NCI-H748 (cell line): ENCODE data around the gene COL26A1.

Experiments used
- DNase-seq: peaks from one replicate; lab custom pipeline; 2025; ENCODE audit not compliant: unreplicated experiment; lab: John Stamatoyannopoulos, UW

COL26A1 gene

DNA sequence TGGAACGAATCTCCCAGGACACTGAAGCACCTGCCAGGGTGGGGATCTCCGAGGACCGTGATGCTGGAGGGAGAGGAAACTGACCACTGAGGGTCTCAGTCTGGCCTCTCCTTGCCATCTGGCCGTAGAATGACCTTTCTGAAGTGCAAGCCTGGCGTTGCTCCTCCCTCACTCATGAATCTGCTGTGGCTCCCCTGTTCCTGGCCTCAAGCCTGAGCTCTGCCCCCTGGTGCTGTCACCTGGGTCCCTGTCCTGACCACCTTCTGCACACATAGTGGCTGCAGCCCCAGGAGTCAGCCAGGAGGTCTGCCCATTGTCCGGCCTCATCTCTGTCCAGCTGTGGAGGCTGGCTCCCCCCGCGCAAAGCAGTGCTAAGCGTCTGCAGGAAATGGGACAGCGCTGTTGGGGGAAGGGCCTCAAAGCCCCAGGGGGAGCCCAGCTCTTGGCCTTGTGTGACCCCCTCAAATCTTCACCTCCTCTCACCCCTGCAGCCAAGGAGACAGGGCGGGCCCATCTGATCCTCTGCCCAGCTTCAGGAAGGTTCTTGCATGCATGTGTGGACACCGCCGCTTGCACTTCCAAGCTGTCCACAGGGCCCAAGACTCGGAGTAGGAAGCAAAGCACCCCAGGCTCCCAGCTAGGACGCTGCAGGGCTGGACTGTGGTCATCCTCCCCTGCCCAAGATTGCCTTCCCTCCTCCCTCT is 200.7 kb downstream of the COL26A1 start:
- no peak for DNase-seq

DNA sequence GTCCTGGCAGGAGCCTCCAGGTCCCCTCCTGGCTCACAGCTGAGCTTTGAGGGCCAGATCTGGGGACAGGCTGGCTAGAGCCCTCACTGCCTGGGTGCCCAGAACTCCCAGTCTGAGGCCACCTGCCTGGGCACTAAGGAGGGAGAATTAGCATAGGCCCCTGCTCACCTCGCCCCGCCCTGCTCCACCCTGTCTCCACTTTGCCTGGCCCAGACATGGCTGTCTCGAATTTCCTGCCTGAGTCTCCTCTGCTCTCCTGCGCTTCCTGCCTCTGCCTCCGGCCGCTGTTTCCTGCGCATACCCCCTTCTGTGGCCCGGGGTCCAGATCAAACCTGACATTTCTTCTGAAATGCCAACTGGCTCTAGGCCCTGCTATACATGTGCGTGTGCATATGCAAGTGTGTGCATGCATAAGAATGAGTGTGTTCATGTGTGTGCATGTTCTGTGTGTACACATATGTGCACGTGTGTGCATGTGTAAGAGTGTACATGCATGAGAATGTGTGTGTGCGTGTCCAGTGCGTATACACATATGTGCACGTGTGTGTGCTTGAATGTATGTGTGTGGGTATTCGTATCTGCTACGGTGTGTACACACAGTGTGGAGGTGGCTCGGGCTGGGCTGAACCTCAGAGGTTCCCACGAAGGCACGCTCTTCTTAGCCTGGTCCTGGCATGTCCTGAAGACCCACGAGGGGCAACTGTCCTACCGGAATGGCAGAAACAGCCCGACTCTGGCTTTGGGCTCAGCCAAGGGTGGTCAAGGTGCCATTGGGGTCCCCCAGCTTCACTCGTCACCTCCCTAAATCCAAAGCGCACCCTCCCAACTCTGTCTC is 201.5 kb downstream of the COL26A1 start:
- no peak for DNase-seq

DNA sequence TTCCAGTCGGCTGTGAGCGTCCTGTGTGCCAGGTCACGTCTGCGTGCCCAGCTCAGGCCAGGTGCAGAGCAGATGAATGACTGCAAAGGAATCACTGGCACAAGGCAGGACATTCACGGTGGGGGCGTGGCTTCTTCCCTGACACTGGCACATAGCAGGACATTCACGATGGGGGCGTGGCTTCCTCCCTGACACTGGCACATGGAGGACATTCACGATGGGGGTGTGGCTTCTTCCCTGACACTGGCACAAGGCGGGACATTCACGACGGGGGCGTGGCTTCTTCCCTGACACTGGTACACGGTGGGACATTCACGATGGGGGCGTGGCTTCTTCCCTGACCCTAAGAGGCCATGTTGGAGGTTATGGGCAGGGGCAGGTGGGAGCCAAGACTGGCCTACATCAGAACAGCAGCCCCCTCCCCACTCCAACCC is 202.1 kb downstream of the COL26A1 start:
- peak; percentile 40 for DNase-seq

- no peak for DNase-seq
Observed at GRCh38 chr7:101565601-101566209, 203.0 kb downstream of the COL26A1 start.

- peak; percentile 97 for DNase-seq
Observed at GRCh38 chr7:101567230-101567629, 204.6 kb downstream of the COL26A1 start.

DNA sequence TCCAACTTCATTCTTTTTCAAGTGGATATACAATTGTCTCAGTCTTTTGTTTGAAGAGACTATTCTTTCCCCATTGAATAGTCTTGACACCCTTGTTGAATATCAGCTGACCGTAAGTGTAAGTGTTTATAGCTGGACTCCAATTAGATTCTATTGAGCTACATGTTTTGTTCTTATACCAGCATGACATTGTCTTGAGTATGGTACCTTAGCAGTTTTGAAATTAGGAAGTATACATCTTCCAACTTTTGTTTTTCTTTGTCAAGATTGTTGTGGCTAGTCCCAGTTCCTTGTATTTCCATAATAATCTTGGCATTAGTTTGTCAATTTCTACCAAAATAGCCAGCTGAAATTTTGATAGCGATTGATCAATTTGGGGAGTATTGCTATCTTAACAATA is 209.5 kb downstream of the COL26A1 start:
- no peak for DNase-seq

DNA sequence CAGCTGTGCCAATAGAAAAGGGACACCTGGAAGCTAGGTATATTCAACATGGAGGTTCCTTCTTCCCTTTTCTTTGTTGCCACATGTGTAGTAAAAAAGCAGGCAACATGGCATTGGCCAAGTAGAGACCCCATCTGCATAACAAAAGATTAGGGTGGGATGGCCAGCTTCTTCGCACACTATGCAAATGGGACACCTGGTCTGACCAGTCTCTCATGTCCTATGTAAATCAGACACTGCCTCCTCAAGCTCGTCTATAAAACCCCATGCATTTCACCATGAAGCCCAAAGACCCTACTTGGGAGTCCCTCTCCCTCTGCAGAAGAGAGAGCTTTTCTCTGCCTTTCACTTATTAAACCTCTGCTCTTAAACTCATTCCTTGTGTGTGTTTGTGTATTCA is 212.5 kb downstream of the COL26A1 start:
- DNase-seq, result peak; percentile 89

DNA sequence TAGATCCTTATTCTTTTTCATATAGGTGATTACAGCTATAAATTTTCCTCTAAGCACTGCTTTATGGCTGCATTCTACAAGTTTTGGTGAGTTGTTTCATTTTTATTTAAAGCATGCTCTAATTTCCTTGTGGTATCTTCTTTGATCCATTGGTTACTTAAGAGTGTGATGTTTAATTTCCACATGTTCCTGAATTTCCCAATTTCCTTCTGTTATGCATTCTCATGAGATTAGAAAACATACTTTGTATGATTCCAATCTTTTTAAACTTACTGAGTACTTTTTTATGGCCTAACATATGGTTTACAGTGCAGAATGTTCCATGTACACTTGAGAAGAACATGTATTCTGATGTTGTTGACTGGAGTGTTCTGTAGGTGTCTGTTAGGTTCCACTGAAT is 213.0 kb downstream of the COL26A1 start:
- DNase-seq, result no peak

GRCh38 chr7:101576998-101577397 is 214.3 kb downstream of the COL26A1 start:
- DNase-seq, result no peak

GRCh38 chr7:101578552-101578951 is 215.9 kb downstream of the COL26A1 start:
- DNase-seq, result no peak

- DNase-seq, result no peak
Observed at GRCh38 chr7:101580596-101580995, 217.9 kb downstream of the COL26A1 start.

- no peak for DNase-seq
Observed at GRCh38 chr7:101581891-101582290, 219.2 kb downstream of the COL26A1 start.

GRCh38 chr7:101582971-101583370 is 220.3 kb downstream of the COL26A1 start:
- no peak for DNase-seq

- DNase-seq, result peak; percentile 34
Observed at GRCh38 chr7:101586078-101586905, 223.6 kb downstream of the COL26A1 start.

- no peak for DNase-seq
Observed at GRCh38 chr7:101586906-101587677, 224.4 kb downstream of the COL26A1 start.

GRCh38 chr7:101588131-101588935 is 225.7 kb downstream of the COL26A1 start:
- DNase-seq, result no peak

DNA sequence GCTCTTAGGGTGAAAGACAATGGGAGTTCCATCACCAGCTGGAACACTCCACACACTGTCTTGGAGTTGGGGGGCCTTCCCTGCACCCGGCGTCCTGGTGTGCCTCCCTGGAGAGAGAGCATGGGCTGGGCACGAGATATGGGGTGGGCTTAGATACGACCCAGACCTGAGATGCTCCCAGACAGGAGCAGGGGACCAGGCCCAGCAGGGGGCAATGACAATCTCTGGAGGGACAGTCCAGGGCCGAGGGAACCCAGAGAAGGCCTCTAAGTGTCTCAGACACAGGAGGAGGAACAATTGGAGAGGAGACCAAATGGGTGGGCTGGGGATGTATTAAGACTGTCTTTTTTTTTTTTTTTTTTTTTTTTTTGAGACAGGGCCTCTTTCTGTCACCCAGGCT is 226.4 kb downstream of the COL26A1 start:
- no peak for DNase-seq

DNA sequence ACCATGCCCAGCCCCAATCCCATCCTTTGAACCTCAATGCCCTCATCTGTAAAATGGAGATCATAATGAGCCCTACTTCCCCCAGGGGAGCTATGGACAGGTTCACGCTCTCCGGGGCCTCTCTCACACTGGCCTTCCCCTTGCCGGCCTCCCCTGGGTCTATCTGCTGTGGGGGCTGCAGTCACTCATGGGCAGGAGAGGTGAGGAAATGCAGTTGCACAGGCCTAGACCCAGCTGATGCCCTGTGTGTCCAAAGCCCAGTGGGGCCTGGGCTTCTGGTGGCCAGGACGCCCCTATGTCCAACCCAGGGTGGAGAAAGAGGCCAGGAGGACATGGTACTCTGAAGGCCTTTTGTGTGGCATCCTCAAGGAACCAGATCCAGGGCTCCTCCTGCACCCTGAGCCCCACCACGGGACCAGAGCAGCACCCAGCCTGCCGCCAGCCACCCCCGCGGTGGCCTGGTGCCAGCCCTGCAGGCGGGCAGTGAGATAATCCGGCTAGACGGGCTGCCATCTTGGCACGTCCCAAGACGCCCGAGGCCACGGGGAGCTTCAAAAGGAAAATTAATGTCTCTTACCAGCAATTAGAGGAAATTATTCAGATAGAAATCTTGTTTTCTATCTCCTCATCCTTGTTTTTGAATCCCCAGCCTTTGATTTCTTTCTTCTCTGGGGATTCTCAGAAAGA is 227.4 kb downstream of the COL26A1 start:
- no peak for DNase-seq
